Germinal center (tissue), 1 donor: ENCODE data around the gene PEX10.

Experiments used
- DNase-seq: peaks from one replicate; pipeline ENCODE4 v3.0.0; 2012; ENCODE audit warnings: mixed read lengths, low spot score

Gene PEX10

DNA sequence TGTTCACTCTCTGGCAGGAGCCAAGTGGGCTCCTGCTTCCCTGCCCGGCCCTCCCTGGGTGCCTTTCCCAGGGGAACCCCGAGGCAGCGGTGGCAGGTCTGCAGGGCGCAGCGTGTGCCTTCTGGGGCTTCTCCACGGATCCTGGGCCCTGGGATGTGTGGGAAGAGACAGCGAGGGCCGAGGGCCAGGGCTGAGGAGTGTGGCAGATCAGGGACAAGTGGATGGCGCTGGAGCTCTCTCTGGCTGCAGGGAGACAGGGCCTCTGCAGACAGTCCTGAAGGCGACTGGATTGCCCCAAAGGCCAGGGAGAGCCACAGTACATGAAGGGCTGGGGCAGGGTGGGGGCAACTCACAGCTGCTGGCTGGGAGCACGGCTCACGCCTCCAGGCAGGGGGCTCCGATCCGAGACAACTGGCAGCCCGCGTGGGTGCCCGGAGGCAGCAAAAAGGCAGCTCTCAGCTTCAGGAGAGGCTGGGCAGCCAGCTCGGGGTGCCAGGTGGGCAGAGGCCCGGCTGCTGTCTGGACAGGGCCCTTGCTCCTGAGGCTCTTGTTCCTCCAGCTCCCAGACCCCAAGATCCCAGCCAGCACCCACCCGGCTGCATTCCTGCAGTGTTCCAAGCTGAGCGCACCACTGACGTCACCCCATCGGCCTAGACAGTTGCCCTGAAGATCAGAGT, 37.0 kb downstream of the PEX10 start:
- no peak for DNase-seq

DNA sequence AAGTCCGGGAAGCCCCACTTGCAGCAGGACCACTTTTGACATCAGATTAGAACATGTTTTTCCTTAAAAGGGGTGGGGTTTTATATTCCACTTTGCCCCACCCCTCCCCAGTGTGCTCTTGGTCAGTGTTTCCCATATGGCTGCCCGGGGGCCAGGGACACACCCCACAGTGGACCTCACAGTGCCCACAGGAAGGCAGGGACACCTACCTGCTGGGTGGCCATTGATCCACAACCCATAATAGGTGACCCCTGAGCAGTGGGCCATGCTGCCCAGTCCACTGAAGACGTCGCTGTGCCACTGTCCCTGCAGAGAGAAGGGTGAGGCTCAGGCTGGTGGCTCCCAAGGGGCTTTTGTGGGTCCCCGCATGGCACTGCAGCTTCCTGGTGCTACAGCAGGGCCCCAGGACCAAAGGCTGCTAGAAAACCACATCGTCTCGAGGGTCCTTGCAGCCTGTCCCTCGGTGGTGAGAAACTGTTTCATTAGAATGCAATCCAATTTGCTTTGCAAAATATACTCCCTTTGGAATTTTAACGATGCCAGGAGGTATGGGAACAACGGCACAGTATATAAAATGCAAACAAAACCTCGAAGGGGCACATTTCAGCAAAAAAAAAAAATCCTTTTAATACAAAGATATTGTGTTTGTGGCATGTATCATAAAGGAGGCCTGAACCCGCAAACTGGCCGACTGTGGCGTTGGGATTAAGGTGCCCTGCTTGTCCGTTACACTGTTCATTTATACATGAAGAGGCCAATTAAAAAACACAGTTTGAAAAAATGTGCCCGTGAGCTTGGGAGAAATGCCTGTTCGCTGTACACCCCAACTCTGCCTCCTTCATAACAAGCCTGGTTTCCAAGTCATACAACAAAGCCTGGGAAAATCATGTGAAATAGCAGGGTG, 37.9 kb downstream of the PEX10 start:
- no peak for DNase-seq

DNA sequence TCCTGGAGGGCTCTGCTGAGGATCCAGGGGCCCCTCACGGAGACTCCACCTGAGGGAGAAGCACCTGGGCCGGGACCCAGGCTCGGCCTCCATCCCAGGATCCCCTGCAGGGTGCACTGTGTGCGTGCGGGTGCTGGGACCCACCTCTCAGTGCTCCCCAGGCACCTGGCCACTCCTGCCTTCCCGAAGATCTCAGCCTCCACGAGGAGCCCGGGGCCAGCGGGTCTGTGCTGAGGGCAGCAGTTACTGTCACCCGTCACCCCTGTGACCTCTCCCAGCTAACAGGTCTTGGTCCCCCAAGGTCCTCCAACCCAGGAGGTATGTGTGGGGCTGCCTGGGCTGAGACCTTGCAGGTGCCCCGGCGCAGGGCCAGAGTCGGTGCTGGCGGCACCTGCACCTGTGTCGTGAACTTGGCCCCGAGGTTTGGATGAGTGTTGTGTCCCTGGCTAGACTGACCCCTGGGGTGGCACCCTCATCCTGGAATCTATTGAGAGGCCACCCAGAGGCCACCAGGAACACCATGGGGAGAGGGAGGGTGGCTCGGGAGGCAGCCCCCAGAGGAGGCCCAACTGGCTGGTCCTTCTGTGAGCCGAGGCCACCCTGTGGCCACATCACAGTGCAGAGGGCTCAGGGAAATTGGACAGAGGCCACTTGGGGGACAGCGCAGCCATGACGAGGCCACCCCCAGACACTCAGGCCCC, 38.7 kb downstream of the PEX10 start:
- no peak for DNase-seq

DNA sequence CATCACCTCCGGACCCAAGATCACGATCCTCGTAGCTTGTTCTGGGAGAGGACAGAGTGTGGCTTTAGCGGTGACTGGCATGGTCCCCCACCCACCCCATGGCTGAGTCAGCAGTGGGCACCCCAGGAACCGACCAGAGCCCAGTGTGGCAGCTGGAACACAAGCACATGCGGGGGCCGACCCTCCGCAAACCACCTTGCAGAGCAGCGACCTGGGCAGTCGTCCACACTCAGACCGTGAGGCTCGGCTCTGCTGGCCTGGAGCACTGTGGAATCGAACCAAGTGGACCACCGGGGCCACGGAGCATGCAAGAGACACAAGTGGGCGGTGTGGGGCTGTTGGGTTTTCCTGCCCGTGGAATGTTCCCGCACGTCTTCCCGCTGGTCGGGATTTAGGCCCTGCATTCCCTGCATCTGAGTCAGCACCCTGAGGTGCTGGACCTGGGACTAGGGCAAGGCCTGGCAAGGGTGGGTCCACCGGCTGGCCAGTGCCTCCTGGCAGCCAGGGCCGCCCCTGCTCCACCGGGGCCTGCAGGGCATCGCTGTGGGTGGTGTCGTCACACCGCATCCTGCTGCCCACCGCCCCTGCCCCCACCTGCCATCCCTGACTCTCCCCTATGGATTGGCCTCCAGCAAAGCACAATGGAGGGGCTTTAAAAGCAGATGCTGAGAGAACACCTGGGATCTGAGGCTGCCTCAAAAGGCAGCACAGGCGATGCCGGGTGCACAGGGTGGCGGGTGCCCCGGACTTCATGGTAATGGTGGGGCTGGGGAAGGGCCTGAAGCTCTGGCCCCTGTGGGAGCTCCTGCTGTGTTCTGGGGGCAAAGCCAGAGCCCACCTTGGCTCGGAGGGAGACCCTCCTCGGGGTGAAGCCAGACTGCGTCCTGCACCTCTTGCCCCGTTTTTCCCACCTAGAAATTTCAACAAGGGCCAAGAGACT, 39.5 kb downstream of the PEX10 start:
- no peak for DNase-seq

DNA sequence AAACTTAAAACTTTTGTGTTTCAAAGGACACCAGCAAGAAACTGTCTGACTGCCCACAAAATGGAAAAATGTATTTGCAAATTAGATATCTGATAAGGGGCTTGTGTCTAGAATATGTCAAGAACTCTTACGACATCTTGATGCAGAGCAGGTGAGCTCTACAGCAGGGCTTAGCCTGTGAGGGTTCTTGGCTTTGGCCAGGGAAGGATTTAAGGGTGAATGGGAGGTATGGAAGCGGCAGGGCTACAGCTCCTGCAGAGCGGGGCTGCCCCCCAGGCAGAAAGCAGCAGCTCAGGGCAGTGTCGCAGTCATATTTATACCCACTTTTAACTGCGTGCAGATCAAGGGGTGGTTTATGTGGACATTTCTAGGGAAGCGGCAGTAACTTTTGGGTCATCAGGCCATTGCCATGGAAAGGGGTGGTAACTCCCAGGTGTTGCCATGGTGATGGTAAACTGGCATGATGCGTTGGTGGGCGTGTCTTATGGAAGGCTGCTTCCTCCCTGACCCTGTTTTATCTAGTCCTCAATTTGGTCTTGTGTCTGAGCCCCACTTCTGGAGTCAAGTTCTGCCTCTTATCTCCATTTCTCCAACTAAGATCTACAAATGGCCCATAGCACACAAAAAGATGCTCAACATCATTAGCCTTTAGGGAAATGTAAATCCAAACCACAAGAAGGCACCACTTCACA, 44.2 kb downstream of the PEX10 start:
- DNase-seq = no peak

DNA sequence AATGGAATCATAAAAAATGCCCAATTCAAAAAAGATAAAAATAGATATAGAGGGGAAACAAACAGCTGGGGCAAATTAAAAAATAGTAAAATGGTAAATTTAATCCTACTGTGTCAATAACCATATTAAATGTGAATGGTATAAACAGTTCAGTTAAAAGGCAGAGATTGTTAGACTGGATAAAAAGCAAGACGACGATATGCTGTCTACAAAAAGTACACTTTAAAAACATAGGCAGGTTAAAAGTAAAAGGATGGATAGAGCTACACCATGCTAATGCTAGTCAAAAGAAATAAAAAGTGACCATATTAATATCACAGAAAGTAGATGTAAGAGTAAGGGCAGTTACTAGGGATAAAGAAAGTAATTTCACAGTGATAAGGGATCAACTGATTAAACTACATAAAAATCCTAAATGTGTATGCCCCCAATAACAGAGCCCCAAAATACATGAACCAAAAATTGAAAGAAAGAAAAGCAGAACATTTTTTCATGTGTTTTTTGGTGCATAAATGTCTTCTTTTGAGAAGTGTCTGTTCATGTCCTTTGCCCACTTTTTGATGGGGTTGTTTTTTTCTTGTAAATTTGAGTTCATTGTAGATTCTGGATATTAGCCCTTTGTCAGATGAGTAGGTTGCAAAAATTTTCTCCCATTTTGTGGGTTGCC, 48.4 kb downstream of the PEX10 start:
- no peak for DNase-seq

DNA sequence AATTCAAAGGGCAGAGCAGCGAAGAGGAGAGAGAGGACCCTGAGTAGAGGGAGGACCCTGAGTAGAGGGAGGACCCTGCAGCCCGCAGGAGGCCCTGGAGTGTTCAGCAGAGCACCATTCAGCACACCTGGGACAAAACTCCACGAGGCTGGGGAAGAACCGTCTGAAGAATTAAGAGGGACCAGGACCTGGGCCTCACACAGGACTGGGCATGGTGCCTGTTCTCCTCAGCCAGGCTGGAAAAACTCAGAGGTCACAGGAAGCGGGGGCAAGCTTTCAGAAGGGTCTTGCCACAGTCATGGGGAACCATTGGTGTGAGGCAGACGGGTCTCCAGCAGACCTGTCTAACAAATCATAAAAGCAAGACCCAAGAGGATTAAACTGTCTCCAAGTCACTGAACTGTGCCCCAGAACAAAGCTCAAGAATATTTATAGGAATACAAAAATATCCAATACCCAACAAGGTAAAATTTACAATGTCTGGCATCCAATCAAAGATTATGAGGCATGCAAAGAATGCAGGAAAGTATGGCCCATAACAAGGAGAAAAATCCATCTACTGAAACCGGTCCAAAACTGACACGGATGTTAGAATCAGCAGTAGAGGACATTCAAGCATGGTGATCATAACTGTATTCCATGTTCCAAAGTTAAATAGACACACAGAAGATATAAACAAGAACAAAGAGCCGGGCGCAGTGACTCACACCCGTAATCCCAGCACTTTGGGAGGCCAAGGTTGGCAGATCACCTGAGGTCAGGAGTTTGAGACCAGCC, 51.6 kb downstream of the PEX10 start:
- DNase-seq = no peak

DNA sequence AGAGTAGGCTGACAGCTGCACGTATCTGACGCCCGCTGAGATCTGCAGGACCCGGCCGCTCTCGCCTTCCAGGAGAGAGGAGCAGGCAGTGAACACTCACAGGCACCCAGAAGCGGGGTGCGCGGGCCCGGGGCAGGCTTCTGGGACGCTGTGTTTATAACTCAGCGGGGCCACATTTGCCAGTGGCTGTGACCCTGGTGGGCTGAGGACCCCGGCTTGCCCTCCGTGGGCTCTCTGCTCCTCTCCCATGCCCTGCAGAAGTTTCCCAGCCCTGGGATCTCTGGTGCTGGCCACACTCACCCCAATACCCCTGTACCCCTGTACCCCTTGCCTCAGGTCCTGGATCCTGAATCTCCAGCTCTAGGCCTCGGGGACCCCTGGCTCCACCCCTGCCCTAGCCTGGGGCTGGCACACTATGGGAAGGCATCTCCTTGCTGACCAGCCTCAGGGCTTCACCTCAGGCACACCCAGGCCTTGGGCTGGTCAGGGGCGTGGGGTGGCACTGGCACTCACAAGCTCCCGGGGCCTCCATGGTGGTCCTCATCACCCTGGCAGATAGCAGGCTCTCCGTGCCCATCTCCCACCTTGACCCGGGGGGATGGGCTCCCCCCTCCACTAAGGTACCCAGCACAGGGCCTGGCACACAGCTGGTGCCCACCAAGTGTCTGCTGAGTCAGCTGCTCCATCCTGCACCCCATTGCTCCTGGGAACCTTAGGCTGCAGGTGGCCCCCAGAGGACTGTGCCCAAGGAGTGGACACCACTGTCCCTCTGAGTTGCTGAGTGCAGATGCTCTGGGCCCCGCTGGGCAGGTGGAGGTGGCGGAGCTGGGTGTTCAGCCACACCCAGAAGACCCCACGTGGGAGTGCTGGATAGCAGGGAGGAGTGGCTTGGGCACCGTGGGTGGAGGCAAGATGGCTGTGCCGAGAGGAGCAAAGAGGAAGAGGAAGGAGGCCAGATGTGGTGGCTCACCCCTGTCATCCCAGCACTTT, 53.4 kb downstream of the PEX10 start:
- no peak for DNase-seq

DNA sequence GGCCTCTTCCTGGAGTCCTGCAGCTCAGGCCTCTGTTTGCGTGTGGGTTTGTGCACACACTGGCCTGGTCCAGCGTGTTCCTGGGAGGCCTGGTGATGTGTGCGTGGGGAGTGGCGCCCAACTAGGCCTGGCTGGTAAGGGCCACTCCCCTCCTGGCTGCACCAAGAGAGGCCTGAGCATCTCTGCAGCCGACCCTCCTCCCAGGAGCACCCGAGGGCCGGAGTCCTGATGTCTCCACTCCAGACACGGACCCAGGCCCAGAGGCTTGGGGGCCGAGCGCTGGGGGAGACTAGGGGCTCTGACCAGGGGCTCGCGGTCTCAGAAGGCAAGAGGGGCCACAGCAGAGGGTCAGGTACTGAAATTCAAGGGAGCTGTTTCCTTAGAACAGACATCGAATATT, 54.3 kb downstream of the PEX10 start:
- no peak for DNase-seq

DNA sequence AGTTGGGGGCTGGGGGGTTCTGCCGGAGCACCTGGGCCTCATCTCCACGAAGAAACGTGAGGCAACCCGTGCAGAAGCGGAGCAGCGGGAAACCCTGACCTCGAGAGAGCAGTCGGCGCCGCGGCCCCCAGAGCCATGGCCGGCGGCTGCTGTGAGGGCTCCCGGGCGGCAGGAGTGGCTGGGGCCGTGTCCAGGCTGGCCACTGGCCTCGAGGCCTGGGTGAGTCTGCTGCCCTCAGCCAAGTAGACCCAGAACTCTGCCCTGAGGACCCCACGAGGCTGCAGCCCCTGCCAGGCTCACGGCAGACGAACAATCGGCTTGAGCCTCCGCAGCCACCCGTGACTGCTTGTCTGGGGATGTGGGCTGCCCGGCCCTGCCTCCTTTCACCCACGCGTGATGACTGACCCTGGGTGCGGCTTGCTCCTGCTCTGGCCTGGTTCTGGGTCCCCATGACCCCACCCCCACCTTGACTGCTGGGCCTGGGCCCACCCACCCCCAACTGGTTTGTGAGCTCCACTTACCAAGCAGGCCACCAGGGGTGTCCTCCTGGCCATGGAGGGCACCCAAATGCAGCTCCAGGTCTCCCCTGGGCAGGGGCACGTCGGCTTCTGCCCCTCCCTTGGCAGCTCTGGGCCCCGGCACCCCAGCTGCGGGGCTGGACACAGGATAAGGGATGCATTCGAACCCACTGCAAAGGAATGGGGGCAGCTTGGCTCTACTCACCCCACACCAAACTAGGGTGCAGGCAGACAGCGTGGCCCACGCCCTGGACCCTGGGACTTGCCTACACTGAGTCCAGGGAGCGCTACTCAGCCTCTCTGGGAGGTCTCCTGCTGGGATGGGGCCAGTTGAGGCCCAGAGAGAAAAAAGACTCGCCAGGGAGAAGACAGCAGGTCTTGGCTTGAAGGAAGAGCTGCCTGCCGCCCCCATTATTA, 55.2 kb downstream of the PEX10 start:
- DNase-seq = no peak

DNA sequence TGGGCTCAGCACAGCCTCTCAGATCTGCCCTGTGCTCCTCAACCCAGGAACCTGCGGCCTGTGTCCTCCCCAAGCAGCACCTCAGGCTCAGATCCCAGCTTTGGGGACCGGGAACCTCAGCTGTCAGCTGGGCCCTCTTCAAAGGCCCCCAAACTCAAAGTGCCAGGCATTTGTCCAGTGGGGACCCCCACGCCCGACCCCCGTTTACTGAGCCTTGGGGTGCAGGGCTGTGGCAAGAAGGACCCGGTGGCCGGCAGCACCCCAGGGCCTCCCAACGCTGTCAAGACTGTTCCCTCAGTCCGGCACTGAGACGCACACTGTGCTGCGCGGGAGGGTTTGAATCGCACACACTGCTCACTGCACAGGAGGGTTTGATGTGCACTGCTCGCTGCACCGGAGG, 56.0 kb downstream of the PEX10 start:
- DNase-seq = no peak

DNA sequence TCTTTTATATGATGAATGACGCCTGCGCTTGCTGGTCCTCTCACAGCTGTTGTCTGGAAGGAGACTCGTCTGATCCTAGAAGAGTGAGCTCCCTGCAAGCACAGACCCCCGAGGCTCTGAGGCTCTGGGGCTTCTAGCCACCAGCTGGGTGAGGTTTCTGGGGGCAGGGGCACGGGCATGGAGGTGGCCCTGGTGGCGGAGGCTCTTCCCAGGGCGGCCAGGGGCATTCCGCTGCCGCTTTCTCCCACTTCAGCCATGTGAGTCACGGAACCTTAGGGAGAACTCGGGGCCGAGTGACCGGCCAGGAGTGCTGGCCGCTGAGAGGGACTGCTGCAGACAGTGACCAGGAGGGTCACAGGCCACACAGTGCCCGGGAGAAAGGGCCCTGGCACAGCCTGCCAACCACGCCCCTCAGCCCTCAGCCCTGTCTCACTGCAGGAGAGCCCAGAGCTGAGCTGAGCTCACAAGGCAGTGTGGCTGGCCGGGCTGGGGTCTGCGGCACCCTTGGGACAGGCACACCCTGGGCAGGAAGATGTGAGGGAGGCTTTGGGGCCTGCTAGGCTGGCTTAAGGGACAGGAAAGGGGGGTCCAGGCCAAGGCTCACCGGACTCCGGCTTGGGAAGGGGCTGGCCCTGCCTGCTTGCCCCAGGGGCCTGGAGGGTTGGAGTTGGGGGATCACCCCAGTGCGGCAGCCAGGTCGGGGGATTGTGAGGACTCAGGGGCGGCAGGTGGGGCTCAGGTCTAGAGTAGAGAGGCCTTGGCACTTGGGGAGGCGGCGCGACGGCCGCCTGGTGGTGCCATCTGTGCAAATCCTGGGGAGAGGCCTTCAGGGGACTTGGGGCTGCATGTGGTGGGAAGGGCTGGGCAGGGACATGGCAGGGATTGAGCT, 56.7 kb downstream of the PEX10 start:
- DNase-seq = no peak

DNA sequence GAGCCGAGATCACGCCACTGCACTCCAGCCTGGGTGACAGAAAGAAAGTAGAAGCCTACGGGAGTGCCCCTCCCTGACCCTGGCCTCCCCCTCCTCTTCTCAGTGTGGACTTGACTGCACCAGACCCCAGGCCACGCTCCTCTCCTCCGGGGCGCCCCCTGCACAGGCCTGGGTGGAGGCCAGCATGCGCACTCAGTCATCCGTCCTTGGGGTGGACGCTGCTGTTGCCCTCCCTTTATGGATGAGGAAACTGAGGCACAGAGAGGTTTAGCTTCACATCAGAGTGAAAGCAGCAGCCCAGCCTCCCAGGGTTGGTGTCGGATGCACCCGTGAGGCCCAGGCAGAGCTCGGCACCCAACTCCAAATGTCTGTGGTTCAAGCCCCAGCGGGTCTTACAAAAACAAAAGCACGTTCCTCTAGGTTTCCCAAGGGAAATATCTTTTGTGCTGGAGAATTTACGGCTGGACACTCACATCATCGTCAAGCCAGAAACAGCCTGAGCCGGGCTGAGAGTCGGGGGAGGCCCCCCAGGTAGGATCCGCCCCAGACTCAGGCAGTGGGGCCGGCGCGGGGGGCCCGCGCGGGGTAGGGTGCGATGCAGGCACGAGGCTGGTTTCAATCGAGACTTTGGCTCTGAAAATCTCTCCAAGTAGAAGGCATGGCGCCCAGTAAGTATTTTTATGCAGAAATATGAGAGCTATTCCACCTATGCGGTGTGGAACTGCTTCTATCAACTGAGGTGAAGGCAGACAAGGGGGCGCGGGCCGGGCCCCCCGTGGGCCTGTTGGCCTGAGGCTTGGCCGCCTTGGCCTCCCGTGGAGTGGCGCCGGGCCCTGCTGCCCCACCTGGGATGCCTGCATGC, 57.6 kb downstream of the PEX10 start:
- no peak for DNase-seq
